DOHH2 (cell line): Measurements from ENCODE around the gene CD52.

Experiments
- H3F3A ChIP-seq: fragments of 200-600 bp; sonication (generic), shearing (Covaris generic); 2 replicates; pipeline ENCODE4 v1.6.0; 2016; ENCODE audit warnings: antibody characterized with exemption, mild to moderate bottlenecking; ENCODE audit not compliant: control insufficient read depth, insufficient read depth
- H3K27ac ChIP-seq: fragments of 200-600 bp; sonication (generic); 2 replicates; pipeline ENCODE4 v1.5.1; 2014; ENCODE audit warnings: low read depth, mild to moderate bottlenecking, low read length, moderate library complexity
- H3K27me3 ChIP-seq: fragments of 200-600 bp; sonication (generic); 2 replicates; pipeline ENCODE4 v1.6.1; 2014; ENCODE audit warnings: mild to moderate bottlenecking, low read length, mixed read lengths; ENCODE audit not compliant: control insufficient read depth
- H3K36me3 ChIP-seq: fragments of 200-600 bp; sonication (generic); 2 replicates; pipeline ENCODE4 v1.6.1; 2014; ENCODE audit warnings: mild to moderate bottlenecking, low read length, moderate library complexity, mixed read lengths; ENCODE audit not compliant: control insufficient read depth
- H3K4me1 ChIP-seq: fragments of 200-600 bp; sonication (generic); 2 replicates; pipeline ENCODE4 v1.6.1; 2014; ENCODE audit warnings: mild to moderate bottlenecking, low read length, mixed read lengths; ENCODE audit not compliant: control insufficient read depth
- H3K4me2 ChIP-seq: fragments of 200-600 bp; sonication (generic); 2 replicates; pipeline ENCODE4 v1.6.0; 2014; ENCODE audit warnings: mild to moderate bottlenecking, low read length, moderate library complexity
- H3K4me3 ChIP-seq: fragments of 200-600 bp; sonication (generic); 2 replicates; pipeline ENCODE4 v1.5.1; 2014; ENCODE audit warnings: mild to moderate bottlenecking, low read length, mixed read lengths
- H3K79me2 ChIP-seq: fragments of 200-600 bp; sonication (generic); 2 replicates; pipeline ENCODE4 v1.6.1; 2014; ENCODE audit warnings: mild to moderate bottlenecking, low read length, mixed read lengths; ENCODE audit not compliant: control insufficient read depth
- H3K9me2 ChIP-seq: fragments of 200-600 bp; sonication (generic); replicated peaks from 2 replicates; pipeline ENCODE4 v1.6.1; 2014; ENCODE audit warnings: mild to moderate bottlenecking, low read length, mixed read lengths; ENCODE audit not compliant: control insufficient read depth
- H3K9me3 ChIP-seq: fragments of 200-600 bp; sonication (generic); 2 replicates; pipeline ENCODE4 v1.6.1; 2014; ENCODE audit warnings: antibody characterized with exemption, low read length, mixed read lengths; ENCODE audit not compliant: control insufficient read depth, insufficient read depth
- H4K20me1 ChIP-seq: fragments of 200-600 bp; sonication (generic); 2 replicates; pipeline ENCODE4 v1.6.0; 2014; ENCODE audit warnings: low read depth, mild to moderate bottlenecking, antibody characterized with exemption, low read length, moderate library complexity; ENCODE audit not compliant: control insufficient read depth, insufficient read depth
- CTCF ChIP-seq: fragments of 200-600 bp; sonication (generic); IDR thresholded peaks from one replicate; pipeline ENCODE4 v1.5.1; 2014; ENCODE audit warnings: antibody characterized with exemption, mild to moderate bottlenecking, low read depth, low read length; ENCODE audit not compliant: poor library complexity, severe bottlenecking
- EZH2phosphoT487 ChIP-seq: fragments of 200-600 bp; sonication (generic); IDR thresholded peaks from 2 replicates; pipeline ENCODE4 v1.6.1; 2017; ENCODE audit warnings: borderline replicate concordance, mild to moderate bottlenecking, antibody characterized with exemption, low read length, moderate library complexity, mixed read lengths

Gene CD52

DNA sequence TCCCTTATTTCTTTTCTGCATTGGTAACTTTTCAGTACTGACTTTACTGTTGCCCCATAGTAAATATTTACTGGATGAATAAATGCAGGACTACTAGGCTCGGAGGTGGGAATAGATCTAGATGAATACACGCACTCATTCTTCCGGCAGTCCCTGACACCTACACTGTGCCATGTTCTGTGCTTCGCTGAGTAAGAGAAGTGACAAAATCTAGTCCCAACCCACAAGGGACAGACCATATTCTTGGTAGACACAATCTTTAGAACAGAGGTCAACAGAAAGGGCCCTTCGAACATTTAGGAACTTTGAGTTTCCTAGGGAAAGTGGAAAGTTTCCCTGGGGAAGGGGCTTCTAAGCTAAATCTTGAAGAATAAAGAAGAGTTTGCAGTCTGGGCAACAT, 3.3 kb upstream of the CD52 start:
- Histone ChIP-seq H3K4me2 (peak overlapping the region; percentile 80), H3K27ac (0 out of 2 replicates have a peak overlapping the region, but pooled peaks have one; percentile 1), H3K36me3 (peaks cover 5% of the 10 kb centered on the region; the same call in 1 of the 2 replicates), H3K4me1 (peaks cover 63% of the 10 kb centered on the region), H3K79me2 (peaks cover 30% of the 10 kb centered on the region), H4K20me1 (no peaks in the 10 kb centered on the region), H3K27me3 (no peaks in the 10 kb centered on the region), H3F3A (peaks cover 15% of the 10 kb centered on the region), H3K9me3 (no peaks in the 10 kb centered on the region), H3K9me2 (no peaks in the 10 kb centered on the region), H3K4me3 (no peak overlapping the region)
- TF ChIP-seq CTCF: no peak
- TF ChIP-seq EZH2phosphoT487: no peak

DNA sequence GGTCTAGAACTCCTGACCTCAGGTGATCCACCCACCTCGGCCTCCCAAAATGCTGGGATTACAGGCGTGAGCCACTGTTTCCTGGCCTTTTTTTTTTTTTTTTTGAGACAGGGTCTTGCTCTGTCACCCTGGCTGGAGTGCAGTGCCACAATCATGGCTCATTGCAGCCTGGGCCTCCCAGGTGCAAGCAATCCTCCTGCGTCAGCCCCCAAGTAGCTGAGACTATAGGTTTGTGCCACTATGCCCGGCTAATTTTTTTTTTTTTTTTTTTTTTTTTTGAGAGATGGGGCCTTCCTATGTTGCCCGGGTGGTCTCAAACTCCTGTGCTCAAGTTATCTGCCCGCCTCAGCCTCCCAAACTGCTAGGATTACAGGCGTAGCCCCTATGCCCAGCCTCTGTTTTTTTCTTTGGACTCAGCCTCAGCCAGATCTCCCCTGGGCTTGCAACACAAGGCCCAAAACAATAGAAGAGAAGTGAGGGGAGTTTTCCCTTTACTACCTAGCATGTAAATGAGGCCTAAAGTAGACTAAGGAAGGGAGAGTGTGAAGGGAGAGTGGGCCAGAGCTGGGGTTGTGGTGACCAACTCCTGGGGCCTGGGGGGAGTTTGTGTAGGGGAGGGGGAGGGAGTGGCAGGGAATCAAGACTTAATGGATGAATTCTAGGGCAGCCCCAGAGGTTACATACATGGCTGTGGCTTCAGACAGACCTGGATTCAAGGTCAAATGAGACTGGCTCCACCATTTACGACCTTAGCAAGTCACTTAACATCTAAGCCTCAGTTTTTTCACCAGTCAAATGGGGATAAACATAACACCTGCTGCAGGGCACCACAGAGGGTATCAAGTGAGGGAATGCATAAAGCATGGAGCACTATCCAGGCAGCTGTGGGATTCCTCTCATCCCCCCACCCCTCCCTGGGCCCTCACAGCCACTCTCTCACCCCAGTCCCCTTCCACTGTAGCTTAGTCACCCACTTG, 1.6 kb upstream of the CD52 start:
- Histone ChIP-seq H3K27ac (peak overlapping the region; percentile 90), H3K9me3 (no peaks in the 10 kb centered on the region), H3F3A (peaks cover 27% of the 10 kb centered on the region), H4K20me1 (no peaks in the 10 kb centered on the region), H3K4me3 (peak overlapping the region; percentile 81), H3K4me2 (peak overlapping the region; percentile 80), H3K4me1 (peaks cover 80% of the 10 kb centered on the region), H3K36me3 (peaks cover 18% of the 10 kb centered on the region), H3K79me2 (peaks cover 31% of the 10 kb centered on the region), H3K27me3 (no peaks in the 10 kb centered on the region), H3K9me2 (no peaks in the 10 kb centered on the region)
- TF ChIP-seq EZH2phosphoT487 (no peak), CTCF (no peak)

DNA sequence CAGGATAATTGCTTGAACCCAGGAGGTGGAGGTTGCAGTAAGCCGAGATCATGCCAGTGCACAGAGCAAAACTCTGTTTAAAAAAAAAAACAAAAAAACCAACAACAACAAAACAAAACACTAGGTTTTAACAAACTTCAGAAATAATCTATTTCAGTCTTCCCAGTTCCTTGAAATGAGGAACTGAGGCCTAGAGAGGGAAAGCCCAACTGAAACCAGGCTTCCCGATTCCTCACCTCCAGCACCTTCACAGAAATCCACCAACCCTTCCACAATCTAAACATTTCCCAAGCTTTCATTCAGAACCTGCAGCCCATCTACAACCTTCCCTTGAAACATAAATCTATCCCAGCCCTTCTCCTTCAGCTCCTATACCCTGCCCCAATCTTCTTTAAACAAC, 612 bp upstream of the CD52 start:
- H3K79me2 ChIP-seq: peaks cover 31% of the 10 kb centered on the region
- H3K9me2 ChIP-seq: no peaks in the 10 kb centered on the region
- TF ChIP-seq EZH2phosphoT487: no peak
- TF ChIP-seq CTCF: no peak
- H3K27me3 ChIP-seq: no peaks in the 10 kb centered on the region
- peak overlapping the region; percentile 90 for H3K27ac ChIP-seq
- H3F3A ChIP-seq: peaks cover 28% of the 10 kb centered on the region
- peak overlapping the region; percentile 81 for H3K4me3 ChIP-seq
- H3K36me3 ChIP-seq: peaks cover 26% of the 10 kb centered on the region
- peaks cover 90% of the 10 kb centered on the region for H3K4me1 ChIP-seq
- no peaks in the 10 kb centered on the region for H4K20me1 ChIP-seq
- H3K9me3 ChIP-seq: no peaks in the 10 kb centered on the region
- H3K4me2 ChIP-seq: peak overlapping the region; percentile 80
